ENCODE data around the gene TNK1.
"Not testable (repeated sequence)": the region's sequence is repeated elsewhere in the genome, so short reads cannot be mapped to it uniquely, and the experiment has no call there.

The TNK1 gene

GRCh38 chr17:7355053-7355452, 25.8 kb upstream of the TNK1 start, which contains the start of gene TMEM95:
TMEM95 (plus strand) TSS chr17:7355156; CDS start chr17:7355205, 49 bp downstream.
- in situ Hi-C loops (cut with MboI; ENCODE audit: low sequenced_read_pairs) = no loop called here

DNA sequence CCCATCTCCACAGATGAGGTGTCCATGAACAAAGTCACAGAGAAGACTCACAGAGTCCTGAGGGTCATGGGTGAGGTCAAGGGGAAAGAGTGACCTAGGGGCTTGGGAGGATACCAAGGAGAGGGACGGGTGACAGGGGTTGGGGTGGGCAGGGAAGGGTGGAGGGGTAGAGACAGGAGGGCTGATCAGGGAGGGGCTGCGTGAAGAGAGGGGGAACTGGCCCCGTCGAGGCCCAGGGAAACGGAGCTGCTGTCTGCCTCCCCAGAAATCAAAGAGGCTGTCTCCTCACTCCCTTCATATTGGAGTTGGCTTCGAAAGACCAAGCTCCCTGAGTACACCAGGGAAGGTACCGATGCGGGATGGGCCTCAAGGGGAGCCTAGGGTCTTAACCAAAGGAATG, 25.3 kb upstream of the TNK1 start:
- in situ Hi-C loops (cut with MboI; ENCODE audit: low sequenced_read_pairs) = no loop called here

DNA sequence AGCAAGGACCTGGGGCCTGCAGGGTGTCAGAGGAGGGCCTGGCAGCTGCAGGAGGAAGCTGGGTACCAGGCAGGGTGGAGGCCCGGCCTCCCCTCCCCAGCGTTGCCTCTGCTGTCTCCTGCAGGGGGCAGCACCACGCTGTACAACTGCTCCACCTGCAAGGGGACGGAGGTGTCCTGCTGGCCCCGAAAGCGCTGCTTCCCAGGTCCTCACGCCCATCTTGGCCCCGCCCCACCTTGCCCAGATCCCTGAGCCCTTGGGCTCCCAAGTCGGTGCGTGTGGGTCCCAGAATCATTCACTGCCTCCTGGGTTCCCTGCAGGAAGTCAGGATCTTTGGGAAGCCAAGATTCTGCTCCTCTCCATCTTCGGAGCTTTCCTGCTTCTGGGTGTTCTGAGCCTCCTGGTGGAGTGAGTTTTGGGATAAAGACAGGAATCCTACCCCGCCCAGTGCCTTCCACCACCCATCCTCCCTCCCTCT, 24.8 kb upstream of the TNK1 start:
- in situ Hi-C loops (cut with MboI; ENCODE audit: low sequenced_read_pairs) = no loop called here

GRCh38 chr17:7356756-7357155, 24.1 kb upstream of the TNK1 start:
- in situ Hi-C loops (cut with MboI; ENCODE audit: low sequenced_read_pairs) = no loop called here

- in situ Hi-C loops (cut with MboI; ENCODE audit: low sequenced_read_pairs) = no loop called here
Measured at GRCh38 chr17:7357381-7357780, 23.5 kb upstream of the TNK1 start.

- in situ Hi-C loops (cut with MboI; ENCODE audit: low sequenced_read_pairs) = no loop called here
Measured at GRCh38 chr17:7361906-7362305, 19.0 kb upstream of the TNK1 start.

- in situ Hi-C loops (cut with MboI; ENCODE audit: low sequenced_read_pairs) = no loop called here
Measured at GRCh38 chr17:7363311-7363710, 17.6 kb upstream of the TNK1 start.

GRCh38 chr17:7365963-7366362, 14.9 kb upstream of the TNK1 start:
- in situ Hi-C loops (cut with MboI; ENCODE audit: low sequenced_read_pairs) = not testable (repeated sequence)

- in situ Hi-C loops (cut with MboI; ENCODE audit: low sequenced_read_pairs) = no loop called here
Measured at GRCh38 chr17:7367083-7367482, 13.8 kb upstream of the TNK1 start.

- in situ Hi-C loops (cut with MboI; ENCODE audit: low sequenced_read_pairs) = no loop called here
Measured at GRCh38 chr17:7367918-7368598, 12.8 kb upstream of the TNK1 start.

DNA sequence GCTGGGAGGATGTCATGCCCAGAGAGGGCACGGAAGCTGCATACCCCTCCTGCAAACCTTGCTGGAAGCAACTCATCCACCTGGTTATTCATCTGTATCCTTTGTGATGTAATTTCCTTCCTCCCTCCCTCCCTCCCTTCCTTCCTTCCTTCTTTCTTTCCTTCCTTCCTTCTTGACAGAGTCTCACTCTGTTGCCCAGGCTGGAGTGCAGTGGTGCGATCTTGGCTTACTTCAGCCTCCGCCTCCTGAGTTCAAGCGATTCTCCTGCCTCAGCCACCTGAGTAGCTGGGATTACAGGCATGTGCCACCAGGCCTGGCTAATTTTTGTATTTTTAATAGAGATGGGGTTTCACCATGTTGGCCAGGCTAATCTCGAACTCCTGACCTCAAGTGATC, 12.3 kb upstream of the TNK1 start:
- in situ Hi-C loops (cut with MboI; ENCODE audit: low sequenced_read_pairs) = not testable (repeated sequence)

DNA sequence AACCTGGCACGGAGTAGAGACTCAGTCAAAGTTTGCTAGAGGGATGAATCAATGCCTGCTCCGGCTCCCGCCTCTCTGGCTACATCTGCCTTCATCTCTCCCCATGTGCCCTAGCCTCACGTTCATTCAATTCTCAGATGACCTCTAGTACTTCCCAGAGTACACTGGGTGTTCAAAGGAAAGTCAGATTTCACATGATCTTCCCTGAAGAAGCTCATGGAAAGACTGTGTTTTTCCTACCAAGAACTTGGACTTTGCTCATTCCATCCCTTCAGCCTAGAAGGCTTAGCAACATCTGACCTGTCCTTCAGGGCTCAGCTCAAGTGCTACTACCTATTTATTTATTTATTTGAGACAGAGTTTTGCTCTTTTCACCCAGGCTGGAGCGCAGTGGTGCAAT, 11.1 kb upstream of the TNK1 start:
- in situ Hi-C loops (cut with MboI; ENCODE audit: low sequenced_read_pairs) = no loop called here

- in situ Hi-C loops (cut with MboI; ENCODE audit: low sequenced_read_pairs) = no loop called here
Measured at GRCh38 chr17:7370853-7371252, 10.0 kb upstream of the TNK1 start.

GRCh38 chr17:7374353-7374752, 6.5 kb upstream of the TNK1 start:
- in situ Hi-C loops (cut with MboI; ENCODE audit: low sequenced_read_pairs) = no loop called here

- in situ Hi-C loops (cut with MboI; ENCODE audit: low sequenced_read_pairs) = no loop called here
Measured at GRCh38 chr17:7379134-7379533, 1.8 kb upstream of the TNK1 start.

GRCh38 chr17:7380321-7380720, 568 bp upstream of the TNK1 start:
- in situ Hi-C loops (cut with MboI; ENCODE audit: low sequenced_read_pairs) = no loop called here

GRCh38 chr17:7382901-7383300, 2.0 kb downstream of the TNK1 start:
- in situ Hi-C loops (cut with MboI; ENCODE audit: low sequenced_read_pairs) = no loop called here

GRCh38 chr17:7383371-7383741, 2.5 kb downstream of the TNK1 start:
- in situ Hi-C loops (cut with MboI; ENCODE audit: low sequenced_read_pairs) = no loop called here

DNA sequence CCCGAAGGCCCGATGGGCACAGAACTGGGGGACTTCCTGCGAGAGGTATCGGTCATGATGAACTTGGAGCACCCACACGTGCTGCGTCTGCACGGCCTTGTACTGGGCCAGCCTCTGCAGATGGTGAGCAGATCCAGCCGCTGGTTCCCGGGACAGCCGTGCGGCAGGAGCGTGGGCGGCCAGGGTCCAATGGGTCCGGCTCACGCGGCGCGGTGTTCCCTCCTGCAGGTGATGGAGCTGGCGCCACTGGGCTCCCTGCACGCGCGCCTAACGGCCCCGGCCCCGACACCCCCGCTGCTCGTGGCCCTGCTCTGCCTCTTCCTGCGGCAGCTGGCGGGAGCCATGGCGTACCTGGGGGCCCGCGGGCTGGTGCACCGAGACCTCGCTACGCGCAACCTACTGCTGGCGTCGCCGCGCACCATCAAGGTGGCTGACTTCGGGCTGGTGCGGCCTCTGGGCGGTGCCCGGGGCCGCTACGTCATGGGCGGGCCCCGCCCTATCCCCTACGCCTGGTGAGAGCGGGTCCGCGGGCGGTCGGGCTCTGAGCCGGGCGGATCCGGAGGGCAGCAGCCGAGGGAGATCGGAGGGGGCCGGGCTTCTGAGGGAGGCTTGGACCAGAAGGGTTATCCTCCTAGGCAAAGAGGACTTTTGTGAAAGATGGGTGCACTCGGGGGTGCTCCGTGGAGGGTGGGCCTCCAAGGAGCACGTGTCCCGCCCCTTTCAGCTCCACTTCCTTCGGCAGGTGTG, 3.0 kb downstream of the TNK1 start:
- in situ Hi-C loops (cut with MboI; ENCODE audit: low sequenced_read_pairs) = no loop called here

- in situ Hi-C loops (cut with MboI; ENCODE audit: low sequenced_read_pairs) = no loop called here
Measured at GRCh38 chr17:7384489-7385081, 3.7 kb downstream of the TNK1 start.

DNA sequence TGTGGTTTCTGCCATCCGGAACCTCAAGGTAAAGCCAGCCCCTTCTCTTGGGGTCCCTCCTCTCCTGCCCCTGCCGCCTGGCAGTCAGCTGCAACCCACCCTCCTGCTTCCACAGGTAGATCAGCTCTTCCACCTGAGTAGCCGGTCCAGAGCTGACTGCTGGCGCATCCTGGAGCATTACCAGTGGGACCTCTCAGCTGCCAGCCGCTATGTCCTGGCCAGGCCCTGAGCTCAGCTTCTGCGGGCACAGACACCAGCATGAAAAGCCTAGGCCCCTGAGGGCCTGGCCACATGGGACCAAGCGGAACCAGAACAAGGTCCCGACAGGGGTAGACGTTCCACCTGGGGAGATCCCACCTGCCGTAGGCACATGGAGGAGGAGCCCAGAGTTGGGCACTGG, 8.0 kb downstream of the TNK1 start:
- in situ Hi-C loops (cut with MboI; ENCODE audit: low sequenced_read_pairs) = no loop called here

All from hTERT RPE-1 (cell line).